Pancreas (tissue), 10 donors: ENCODE data around the gene PNPO. TPM values are rescaled to one million over a fixed set of nuclear protein-coding genes. Genes with fewer than 3 reads are reported as not detected.
A peak's percentile ranks its signal among the peaks of the same experiment; 100 is the strongest.

Experiments
- ATAC-seq, 4 donors: fragments of 200-7000 bp; cut with Tn5 transposase; one replicate each; pipeline versions ENCODE4 v1.8.0 to v1.9.1; 2020; ENCODE audit warnings: mild to moderate bottlenecking in 4 of 4, moderate library complexity in 4 of 4
- DNase-seq, 6 donors: peaks; one replicate each; pipeline ENCODE4 v3.0.0-alpha.2; 2020
- FAIRE-seq: peaks from 2 replicates; lab custom pipeline; 2012; peaks lifted over from hg19 to GRCh38; lab: Jason Lieb, UNC
- H3K27ac ChIP-seq, 4 donors: fragments of 200-600 bp; sonication (generic); 1 replicate in 3 of 4; 2 replicates in 1 of 4; pipeline versions ENCODE4 v1.5.0 to v1.8.0; 2020
- H3K27me3 ChIP-seq, 4 donors: fragments of 200-600 bp; one replicate each; pipeline ENCODE4 v1.8.0; 2021
- H3K36me3 ChIP-seq, 3 donors: fragments of 200-600 bp; sonication (generic) in 1 of 3; one replicate each; pipeline versions ENCODE4 v1.5.0 to v1.8.0; 2020 to 2021
- H3K4me1 ChIP-seq, 3 donors: fragments of 200-600 bp; one replicate each; pipeline ENCODE4 v1.8.0; 2021
- H3K4me3 ChIP-seq, 4 donors: fragments of 200-600 bp; sonication (generic) in 2 of 4; one replicate each; pipeline versions ENCODE4 v1.5.0 to v1.8.0; 2020 to 2021
- H3K9me3 ChIP-seq, 4 donors: fragments of 200-600 bp; one replicate each; pipeline ENCODE4 v1.8.0; 2021
- CTCF ChIP-seq, 4 donors: fragments of 200-600 bp; sonication (generic) in 3 of 4; IDR thresholded peaks; one replicate each; pipeline versions ENCODE4 v1.5.0 to v1.8.0; 2021; ENCODE audit warnings: antibody characterized with exemption in 4 of 4
- WGBS, 2 donors: extraction: QIAGEN DNeasy Blood & Tissue Kit; methylation state at CpG; one replicate each; pipeline ENCODE4 v1.1.7; 2013; 5-methylcytosine and 5-hydroxymethylcytosine counted together
- intact Hi-C, 3 donors: fragments of 100-400 bp; cut with DNase I; formaldehyde crosslinking; loops; one replicate each; pipeline versions ENCODE4 v1.11.1 to v1.14.2; 2022
- polyA plus RNA-seq, 2 donors: library from polyadenylated mRNA; stranded (reverse); fragments of 200-250 nt; gene quantifications; one replicate each; pipeline ENCODE4 v1.2.3, GENCODE V29; 2013
- total RNA-seq, 6 donors: library from RNA; stranded (reverse); fragmentation: NEBNext Ultra II Directional in 4 of 6; extraction: Animal tissue kit (Norgen Biotek cat#: 25700) in 4 of 6; gene quantifications; one replicate each; pipeline versions ENCODE4 v1.2.1 to v1.2.4, GENCODE V29; 2021 to 2023
- donor health status: healthy with polysubstance abuse.
- donor health status: DM: no; HTN: no; CAD: no; lungs with moderate emphysema.
- donor health status: DM: no; HTN: no; CAD: no.
- donor health status: control.
- donor health status: control.
- donor health status: Bipolar disorder and iron deficiency.
- donor health status: DM: yes; HTN: yes; CAD: no.
- donor health status: DM: no; HTN: no; CAD: no.
- donor health status: DM: no; HTN: no; CAD: no.
- donor health status: DM: yes; HTN: yes; CAD: no.

PNPO gene
- total and polyA plus RNA-seq, 8 donors, result 6.5 to 23.5 (median 16.2) TPM

DNA sequence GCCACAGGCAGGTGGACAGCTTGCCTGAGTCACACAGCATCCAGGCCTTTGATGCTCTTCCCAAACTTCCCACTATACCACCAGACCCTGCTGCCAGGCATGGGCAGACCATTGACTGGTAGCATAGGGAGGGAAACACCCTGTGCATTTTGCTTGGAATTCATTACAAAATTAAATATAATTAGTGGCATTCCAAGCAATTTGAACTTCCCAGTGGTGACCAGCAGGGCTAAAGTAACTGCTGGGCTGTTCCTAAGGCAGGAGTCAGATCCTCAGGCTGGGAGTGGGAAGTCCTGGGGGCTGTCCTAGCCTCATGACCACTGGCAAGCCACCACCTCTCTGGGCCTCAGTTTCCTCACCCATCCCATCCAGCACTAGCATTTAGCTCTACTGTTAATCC, 12.5 kb downstream of the PNPO start:
- no peaks in the 10 kb centered on the region for H3K27me3 ChIP-seq
- peaks cover 37 to 62% (median 54%) of the 10 kb centered on the region in 3 donors for H3K4me1 ChIP-seq
- intact Hi-C loops, result no loop called here
- ATAC-seq, result no peak
- peak overlapping the region in 3 of 4 donors; percentile 43 to 97 (median 95) for H3K27ac ChIP-seq
- no peaks in the 10 kb centered on the region for H3K9me3 ChIP-seq
- no peak for FAIRE-seq
- H3K36me3 ChIP-seq, result peaks cover 0 to 14% (median 12%) of the 10 kb centered on the region in 3 donors
- H3K4me3 ChIP-seq, result peak overlapping the region; percentile 3 to 65 (median 62)
- DNase-seq, result no peak
- TF ChIP-seq CTCF (IDR thresholded peaks at IDR 0.05), result no peak

GRCh38 chr17:47955497-47956461, 14.4 kb downstream of the PNPO start:
- Histone ChIP-seq H3K27me3 (no peaks in the 10 kb centered on the region), H3K4me1 (peaks cover 41 to 55% (median 54%) of the 10 kb centered on the region in 3 donors), H3K27ac (peak overlapping the region; percentile 61 to 97 (median 92)), H3K36me3 (peaks cover 0 to 14% (median 12%) of the 10 kb centered on the region in 3 donors), H3K4me3 (peak overlapping the region; percentile 60 to 65 (median 63)), H3K9me3 (no peaks in the 10 kb centered on the region)
- TF ChIP-seq CTCF (IDR thresholded peaks at IDR 0.05), result no peak
- intact Hi-C loops, result no loop called here
- DNase-seq (peak; percentile 84 to 96 (median 90)), FAIRE-seq (no peak), ATAC-seq (peak; percentile 45 to 64 (median 56))
- 12% methylated on average over 7 of the region's 7 CpGs for WGBS, 2 donors

DNA sequence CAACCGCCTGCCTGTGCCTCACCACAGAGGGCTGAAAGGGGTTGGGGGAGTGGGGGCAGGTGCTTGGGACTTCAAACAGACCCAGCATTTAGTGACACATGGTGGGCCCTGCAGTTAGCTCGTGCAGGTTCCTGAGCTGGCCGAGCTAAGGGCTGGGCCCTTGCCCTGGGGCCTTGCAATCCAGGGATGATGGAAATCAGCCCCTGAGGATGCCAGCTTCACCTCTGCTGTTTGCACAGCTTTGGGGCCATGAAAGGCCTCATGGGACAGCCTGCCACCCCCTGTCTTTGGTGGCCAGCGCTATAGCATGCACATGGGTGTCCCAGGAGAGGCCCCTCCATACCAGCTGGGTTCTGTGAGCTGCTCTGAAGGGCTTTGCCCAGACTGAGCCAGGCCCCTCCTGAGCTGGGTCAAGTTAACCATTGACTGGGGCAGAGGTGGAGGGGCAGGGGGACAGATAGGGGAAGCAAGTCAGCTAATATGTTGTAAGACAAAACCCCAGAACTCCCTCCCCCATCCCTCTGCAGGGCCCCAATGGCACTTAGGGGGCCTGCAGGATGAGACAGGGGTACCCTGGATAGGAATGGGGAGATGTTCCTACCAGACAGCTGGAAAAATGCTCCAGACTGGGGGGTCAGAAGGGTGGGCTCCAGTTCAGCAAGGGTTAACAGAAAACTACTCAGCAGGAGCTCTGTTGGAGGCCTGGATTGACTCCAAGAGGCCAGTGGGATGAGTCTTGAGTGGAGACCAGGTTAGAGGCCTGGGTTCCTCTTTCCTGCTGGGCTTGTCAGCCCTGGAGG, 15.6 kb downstream of the PNPO start:
- no peaks in the 10 kb centered on the region for H3K9me3 ChIP-seq
- TF ChIP-seq CTCF (IDR thresholded peaks at IDR 0.05), result no peak
- FAIRE-seq (no peak), DNase-seq (peak in 4 of 6 donors; percentile 60 to 65 (median 63)), ATAC-seq (peak; percentile 17 to 45 (median 34))
- H3K4me3 ChIP-seq, result peak overlapping the region; percentile 60 to 65 (median 63)
- H3K36me3 ChIP-seq, result peaks cover 0 to 12% (median 10%) of the 10 kb centered on the region in 3 donors
- peak overlapping the region; percentile 61 to 97 (median 92) for H3K27ac ChIP-seq
- no peaks in the 10 kb centered on the region for H3K27me3 ChIP-seq
- peaks cover 30 to 46% (median 43%) of the 10 kb centered on the region in 3 donors for H3K4me1 ChIP-seq
- WGBS, 2 donors, result 6 to 14% methylated on average over 4 of the region's 4 CpGs
- intact Hi-C loops, result no loop called here

- WGBS, 2 donors, result 12% methylated on average over 16 of the region's 16 CpGs
- ATAC-seq, result peak; percentile 75 to 89 (median 84)
- Histone ChIP-seq H3K36me3 (peaks cover 0 to 4% (median 1%) of the 10 kb centered on the region in 3 donors), H3K27me3 (no peaks in the 10 kb centered on the region), H3K9me3 (no peaks in the 10 kb centered on the region), H3K4me3 (peak within 1 kb of the TSS; percentile 60 to 65 (median 63)), H3K4me1 (peaks cover 27 to 39% (median 35%) of the 10 kb centered on the region in 3 donors), H3K27ac (peak within 1 kb of the TSS; percentile 61 to 97 (median 92))
- TF ChIP-seq CTCF (IDR thresholded peaks at IDR 0.05), result no peak
- FAIRE-seq, result no peak
- intact Hi-C loops, result no loop called here
- DNase-seq, result peak; percentile 83 to 92 (median 90)
Measured at GRCh38 chr17:47957591-47958490, 16.5 kb downstream of the PNPO start, which contains the start of gene PRR15L. PRR15L (minus strand) TSS chr17:47957883; CDS start chr17:47953234, 4,649 bp downstream.
